Epithelial cell of proximal tubule (primary cell): ENCODE measurements around the gene FAAP20. TPM values are rescaled to one million over a fixed set of nuclear protein-coding genes. Genes with fewer than 3 reads are reported as not detected.

Experiments
- DNase-seq: peaks from one replicate; pipeline ENCODE4 v3.0.0-alpha.2; 2011; ENCODE audit warnings: low read depth
- H3K4me3 ChIP-seq: 2 replicates; pipeline ENCODE4 v1.5.1; 2011; ENCODE audit warnings: low read depth, mild to moderate bottlenecking, low read length
- total RNA-seq: library from RNA; depleted of rRNA; stranded (reverse); fragments of >200 nt; gene quantifications from 2 replicates; pipeline ENCODE4 v1.2.3, GENCODE V29; 2015
- TF ChIP-seq, protein P1 (sequence below): conservative IDR thresholded peaks from 2 replicates; pipeline ENCODE4 v1.5.1; 2012; ENCODE audit warnings: low read depth, mild to moderate bottlenecking, low read length

The FAAP20 gene
- total RNA-seq, 1 donor from 2014 or later = 40.0 TPM

DNA sequence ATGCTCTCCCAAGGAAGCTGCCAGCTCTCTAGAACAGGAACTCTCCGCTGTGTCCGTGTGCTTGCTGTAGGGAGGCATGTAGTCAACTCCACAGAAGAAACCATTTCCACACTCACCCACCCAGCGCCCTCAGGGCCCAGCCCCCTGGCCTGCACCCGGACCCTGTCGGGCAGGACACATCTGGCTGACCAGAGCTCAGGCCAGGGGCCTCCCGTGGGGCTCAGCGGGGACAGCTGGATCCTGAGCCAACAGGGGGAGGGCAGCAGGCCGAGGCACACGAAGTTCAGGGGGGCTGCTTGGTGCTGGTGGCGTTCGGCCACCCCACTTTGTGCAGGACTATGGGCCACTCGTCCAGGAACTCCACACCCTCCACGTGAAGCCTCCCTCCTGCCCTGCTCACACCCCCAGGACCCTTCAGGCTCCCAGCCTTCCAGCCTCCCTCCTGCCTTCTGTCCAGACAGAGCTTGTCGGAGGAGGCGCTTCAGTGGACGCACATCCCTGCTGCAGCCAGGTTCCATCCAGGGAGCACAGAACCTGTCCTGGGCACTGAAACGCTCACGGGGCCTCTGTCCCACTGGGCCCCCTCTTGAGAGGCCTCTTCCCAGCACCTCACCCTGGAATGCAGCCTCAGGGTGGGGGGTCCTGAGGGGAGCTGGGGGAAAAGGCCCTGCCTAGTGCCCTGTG lies 15.0 kb upstream of the FAAP20 start:
- TF ChIP-seq, protein P1, sequence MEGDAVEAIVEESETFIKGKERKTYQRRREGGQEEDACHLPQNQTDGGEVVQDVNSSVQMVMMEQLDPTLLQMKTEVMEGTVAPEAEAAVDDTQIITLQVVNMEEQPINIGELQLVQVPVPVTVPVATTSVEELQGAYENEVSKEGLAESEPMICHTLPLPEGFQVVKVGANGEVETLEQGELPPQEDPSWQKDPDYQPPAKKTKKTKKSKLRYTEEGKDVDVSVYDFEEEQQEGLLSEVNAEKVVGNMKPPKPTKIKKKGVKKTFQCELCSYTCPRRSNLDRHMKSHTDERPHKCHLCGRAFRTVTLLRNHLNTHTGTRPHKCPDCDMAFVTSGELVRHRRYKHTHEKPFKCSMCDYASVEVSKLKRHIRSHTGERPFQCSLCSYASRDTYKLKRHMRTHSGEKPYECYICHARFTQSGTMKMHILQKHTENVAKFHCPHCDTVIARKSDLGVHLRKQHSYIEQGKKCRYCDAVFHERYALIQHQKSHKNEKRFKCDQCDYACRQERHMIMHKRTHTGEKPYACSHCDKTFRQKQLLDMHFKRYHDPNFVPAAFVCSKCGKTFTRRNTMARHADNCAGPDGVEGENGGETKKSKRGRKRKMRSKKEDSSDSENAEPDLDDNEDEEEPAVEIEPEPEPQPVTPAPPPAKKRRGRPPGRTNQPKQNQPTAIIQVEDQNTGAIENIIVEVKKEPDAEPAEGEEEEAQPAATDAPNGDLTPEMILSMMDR = no peak

DNA sequence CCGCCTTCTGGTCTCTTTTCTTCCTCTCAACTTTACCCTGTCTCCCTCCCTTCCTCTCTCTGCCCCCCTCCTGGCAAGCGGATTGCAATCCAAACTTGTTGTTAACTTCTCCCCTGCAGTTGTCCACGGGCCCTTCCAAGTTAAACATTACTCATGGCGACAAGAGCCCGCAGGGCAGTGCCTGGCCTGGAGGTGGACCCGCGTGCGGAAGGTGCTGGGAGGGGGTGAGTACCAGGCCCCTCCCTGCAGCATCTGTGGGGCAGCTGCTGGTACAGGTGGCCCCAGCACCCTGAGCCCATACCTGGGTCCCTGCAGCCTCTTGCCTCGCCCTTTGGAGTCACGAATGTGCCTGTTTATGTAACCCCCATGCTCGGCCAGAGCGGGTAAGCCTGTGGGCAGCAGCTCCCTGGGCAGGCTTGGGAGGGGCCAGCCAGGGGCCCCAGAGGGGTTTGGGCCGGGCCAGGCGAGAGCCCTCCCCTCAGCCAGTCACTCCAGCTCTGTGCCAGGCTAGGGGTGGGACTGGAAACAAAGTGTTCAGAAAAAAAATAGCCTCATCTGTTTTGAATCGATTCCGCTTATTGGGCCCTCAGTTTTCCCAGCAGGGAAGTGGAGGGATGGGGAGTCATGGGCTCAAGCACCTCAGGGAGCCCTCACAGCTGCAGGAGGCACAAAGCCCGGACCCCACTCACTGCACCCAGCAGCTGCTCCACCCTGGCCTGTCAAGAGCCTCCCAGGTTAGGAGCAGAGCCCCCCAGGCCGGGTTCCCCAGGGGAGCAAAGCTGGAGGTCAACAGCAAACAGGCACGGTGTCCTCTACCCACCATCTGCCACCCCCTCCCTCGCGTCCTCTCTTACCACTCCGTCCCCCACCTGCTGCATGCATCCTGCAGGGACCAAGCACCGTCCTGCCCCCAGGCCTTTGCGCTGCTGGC lies 14.0 kb upstream of the FAAP20 start:
- no peak for DNase-seq
- H3K4me3 ChIP-seq = peak overlapping the region; percentile 27
- TF ChIP-seq, protein P1 = no peak

More for the DNA sequence above, 15.0 kb upstream of the FAAP20 start:
- H3K4me3 ChIP-seq = no peak overlapping the region
- no peak for DNase-seq

DNA sequence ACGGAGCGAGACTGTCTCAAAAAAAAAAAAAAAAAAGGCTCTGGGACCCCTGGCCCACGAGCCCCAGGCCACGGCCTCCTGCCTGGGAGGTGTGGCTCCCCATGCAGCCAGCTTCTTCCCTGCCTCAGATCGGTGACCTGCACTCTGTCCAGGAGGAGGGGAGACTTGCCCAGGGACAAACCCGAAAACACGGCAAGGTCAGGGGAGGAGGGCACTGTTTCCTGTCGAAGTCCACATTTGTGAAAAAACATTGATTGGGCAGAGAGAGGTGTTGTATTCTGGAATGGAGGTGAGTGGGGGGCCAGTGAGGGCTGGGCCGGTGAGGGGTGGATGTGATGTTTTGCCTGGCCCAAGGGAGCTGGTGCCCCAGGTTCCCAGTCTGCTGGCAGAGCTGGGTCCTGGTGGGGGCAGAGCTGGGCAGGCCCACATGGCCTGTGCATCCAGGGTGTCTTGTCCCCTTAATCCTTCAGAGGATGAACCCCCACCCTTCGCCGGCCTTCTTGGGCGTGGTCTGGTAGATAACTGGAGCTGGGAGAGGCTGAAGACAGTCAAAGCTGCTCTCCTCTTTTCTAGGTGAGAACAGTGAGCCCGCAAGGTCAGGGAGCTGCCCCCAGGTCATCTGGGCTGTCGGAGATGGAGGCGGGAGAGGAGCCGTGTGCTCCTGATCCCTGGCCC lies 12.4 kb upstream of the FAAP20 start:
- TF ChIP-seq, protein P1 = no peak
- peak overlapping the region; percentile 26 for H3K4me3 ChIP-seq
- no peak for DNase-seq

DNA sequence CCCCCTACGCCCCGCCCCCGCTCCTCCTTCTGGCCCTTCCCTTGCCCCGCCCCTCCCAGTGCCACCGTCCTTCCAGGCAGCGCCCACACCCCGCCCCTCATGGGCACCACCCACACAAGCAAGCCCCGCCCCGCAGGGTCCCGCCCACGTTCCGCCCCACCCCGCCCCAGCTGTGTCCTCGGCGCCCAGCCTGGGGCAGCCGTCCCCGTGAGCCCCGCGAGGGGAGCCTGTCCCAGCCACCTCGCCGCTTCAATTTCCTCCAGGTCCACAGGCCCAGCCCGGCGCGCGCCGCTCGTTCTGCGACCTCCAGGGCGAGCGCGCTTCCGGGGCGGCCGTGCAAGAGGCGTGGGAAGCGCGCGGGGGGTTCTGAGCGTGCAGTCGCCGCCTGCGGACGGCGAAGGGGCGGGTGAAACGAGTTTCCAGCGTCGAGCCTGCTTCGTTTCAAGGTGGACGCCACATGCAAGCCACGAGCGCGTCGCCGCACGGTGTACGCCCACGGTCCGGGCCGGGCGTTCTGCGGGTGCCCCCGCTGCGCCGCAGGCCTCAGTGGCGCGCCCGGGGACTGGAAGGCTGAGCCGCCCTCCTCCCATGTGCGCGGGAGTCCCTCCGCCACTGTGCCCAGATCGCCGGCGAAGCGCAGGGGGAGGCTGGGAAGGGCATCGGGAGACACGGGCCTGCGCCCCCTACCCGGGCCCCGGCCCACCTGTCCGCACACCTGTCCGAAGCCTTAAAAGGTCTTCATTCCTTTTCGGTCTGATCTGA lies 10.8 kb upstream of the FAAP20 start:
- H3K4me3 ChIP-seq = peak overlapping the region; percentile 58
- TF ChIP-seq, protein P1 = no peak
- no peak for DNase-seq

DNA sequence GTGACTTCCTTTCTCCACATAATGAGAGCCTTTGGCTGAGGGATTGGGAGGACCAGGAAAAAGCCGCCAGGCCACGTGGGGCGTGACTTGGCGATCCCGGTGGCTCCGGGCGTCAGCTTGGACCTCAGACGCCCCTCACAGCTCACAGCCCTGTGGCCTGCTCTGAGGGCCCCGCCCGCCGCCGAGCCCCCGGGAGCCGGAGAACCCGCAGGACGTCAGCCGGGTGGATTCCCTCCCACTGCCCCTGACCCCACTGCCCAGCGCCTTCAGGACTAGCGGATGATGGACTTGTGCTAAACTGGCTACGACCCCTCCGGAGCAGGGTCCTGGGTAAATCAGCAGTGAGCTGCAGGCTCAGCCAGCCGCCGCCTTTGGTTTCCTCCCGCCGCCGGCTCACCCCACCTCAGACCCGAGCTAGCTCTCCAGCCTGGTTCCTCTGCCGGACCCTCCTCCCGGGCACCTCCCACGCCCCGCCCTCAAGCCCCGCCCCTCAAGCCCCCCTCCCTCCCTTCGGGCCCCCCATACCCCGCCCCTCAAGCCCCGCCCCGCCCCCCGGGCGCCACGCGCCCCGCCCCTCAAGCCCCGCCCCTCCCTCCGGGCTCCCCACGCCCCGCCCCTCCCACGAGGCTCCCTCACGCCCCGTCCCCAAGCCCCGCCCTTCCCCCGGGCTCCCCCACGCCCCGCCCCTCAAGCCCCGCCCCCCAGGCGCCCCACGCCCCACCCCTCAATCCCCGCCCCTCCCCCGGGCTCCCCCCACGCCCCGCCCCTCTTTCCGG lies 10.0 kb upstream of the FAAP20 start:
- TF ChIP-seq, protein P1 = no peak
- DNase-seq = no peak
- peak overlapping the region; percentile 61 for H3K4me3 ChIP-seq
